Stimulated activated CD4-positive, alpha-beta T cell treated with anti-CD3 and anti-CD28 coated beads, Interleukin-12 subunit alpha, Interleukin-12 subunit beta, amount 100 ng/mL, for 48 hours (primary cell): ENCODE data around the gene TMEM131.
"Not testable (repeated sequence)": the region's sequence is repeated elsewhere in the genome, so short reads cannot be mapped to it uniquely, and the experiment has no call there.

Source experiments
- DNase-seq, 3 donors: peaks; one replicate each; pipeline ENCODE4 v3.0.0-alpha.2; 2020; ENCODE audit warnings: low read depth in 2 of 3, low spot score in 1 of 3

The TMEM131 gene

GRCh38 chr2:97995734-97996624 is at the start of gene TMEM131:
Gene TMEM131, minus strand, starts transcription at chr2:97995948. Its CDS starts 286 bp downstream, at chr2:97995662.
- DNase-seq = peak; percentile 92 to 95 (median 93)

DNA sequence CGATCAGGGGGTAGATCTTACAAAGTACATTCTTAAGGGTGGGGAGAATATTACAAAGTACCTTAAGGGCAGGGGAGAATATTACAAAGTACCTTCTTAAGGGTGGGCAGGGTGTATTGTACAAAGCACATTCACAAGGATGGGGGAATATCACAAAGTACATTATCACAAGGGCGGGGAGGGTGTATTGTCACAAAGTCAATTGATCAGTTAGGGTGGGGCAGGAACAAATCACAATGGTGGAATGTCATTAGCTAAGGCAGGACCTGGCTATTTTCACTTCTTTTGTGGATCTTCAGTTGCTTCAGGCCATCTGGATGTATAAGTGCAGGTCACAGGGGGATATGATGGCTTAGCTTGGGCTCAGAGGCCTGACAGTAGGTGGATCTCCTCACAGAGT is 49.0 kb upstream of the TMEM131 start:
- not testable (repeated sequence) for DNase-seq

DNA sequence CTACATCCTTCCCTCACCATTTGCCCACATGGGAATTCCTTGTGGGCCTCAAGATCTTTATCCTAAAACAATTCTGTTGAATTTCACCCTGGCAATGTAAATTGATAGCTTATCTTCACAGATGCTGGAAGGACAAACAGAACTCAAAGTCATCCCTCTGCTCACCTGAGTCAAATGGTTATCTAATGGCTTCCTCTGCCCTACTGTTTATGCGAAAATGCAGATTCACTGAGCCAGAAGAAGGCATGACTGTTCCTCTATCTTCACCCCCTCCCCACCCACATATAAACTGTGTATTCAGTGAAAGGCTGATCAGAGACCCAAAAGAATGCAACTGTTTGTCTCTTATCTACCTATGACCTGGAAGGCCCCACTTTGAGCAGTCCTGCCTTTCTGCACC is 47.4 kb upstream of the TMEM131 start:
- DNase-seq = no peak

GRCh38 chr2:98040331-98040939 is 44.7 kb upstream of the TMEM131 start:
- no peak for DNase-seq

DNA sequence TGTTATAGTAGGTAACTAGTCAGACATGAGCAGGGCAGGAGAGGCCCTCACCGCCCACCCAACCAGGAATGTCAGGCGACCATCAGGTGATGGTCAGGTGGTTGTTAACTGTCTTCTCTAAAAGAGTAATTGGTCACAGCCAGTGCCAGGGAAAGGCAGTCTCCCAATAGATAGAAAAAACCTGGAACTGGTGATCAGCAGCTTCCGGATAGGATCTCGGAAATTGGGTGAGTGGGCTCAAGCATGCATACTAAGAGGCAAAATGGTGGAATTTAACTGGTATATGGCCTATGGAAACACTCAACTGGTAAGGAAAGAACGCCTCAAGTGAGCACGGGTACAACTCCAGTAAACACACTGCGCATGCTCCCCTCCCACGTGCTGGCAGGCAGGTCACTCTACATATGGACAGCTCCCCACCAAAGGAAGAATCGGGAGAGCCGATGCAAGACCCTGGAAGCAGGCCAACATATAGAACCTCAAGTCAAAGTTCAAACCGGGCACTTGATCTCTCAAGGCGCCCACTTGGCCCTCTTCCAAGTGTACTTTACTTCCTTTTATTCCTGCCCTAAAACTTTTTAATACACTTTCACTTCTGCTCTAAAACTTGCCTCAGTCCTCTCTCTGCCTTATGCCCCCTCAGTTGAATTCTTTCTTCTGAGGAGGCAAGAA is 43.5 kb upstream of the TMEM131 start:
- no peak for DNase-seq

GRCh38 chr2:98037666-98038336 is 42.1 kb upstream of the TMEM131 start:
- no peak for DNase-seq

DNA sequence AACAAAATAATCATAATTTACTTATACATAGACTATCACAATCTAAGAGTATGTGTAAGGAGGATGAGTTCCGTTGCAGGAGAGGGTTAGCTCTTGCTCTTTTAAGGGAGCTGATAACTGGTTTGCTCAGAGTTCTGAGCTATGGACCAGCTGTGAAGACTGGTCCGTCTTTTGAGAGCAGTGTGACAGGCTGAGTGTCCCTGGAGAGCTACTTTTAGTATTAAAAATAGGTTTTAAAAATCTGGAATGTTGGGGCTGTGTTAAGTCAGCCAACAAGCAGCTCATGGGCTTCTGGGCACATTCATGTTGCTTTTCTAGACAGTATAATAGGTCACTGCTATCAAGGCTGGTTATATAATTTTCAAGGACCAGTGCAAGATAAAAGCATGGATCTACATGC is 41.5 kb upstream of the TMEM131 start:
- no peak for DNase-seq

GRCh38 chr2:98036349-98037000 is 40.7 kb upstream of the TMEM131 start:
- no peak for DNase-seq

GRCh38 chr2:98034745-98035144 is 39.0 kb upstream of the TMEM131 start:
- DNase-seq = no peak

DNA sequence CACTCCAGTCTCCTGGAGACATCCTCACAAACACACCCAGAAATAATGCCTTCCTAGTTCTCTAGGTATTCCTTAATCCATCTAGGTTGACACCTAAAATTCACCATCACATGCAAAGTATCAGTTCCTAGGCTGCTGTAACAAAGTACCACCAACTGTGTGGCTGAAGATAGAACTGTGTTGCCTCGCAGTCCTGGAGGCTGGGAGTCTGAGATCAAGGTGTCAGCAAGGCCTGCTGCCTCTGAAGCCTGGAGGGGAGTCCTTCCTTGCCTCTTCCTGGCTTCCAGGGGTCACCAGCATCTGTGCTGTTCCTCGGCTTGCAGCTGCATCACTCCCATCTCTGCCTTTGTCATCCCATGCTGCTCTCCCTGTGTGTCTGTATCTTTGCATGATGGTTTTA is 36.3 kb upstream of the TMEM131 start:
- DNase-seq = no peak

- no peak for DNase-seq
Measured at GRCh38 chr2:98029718-98030222, 34.0 kb upstream of the TMEM131 start.

DNA sequence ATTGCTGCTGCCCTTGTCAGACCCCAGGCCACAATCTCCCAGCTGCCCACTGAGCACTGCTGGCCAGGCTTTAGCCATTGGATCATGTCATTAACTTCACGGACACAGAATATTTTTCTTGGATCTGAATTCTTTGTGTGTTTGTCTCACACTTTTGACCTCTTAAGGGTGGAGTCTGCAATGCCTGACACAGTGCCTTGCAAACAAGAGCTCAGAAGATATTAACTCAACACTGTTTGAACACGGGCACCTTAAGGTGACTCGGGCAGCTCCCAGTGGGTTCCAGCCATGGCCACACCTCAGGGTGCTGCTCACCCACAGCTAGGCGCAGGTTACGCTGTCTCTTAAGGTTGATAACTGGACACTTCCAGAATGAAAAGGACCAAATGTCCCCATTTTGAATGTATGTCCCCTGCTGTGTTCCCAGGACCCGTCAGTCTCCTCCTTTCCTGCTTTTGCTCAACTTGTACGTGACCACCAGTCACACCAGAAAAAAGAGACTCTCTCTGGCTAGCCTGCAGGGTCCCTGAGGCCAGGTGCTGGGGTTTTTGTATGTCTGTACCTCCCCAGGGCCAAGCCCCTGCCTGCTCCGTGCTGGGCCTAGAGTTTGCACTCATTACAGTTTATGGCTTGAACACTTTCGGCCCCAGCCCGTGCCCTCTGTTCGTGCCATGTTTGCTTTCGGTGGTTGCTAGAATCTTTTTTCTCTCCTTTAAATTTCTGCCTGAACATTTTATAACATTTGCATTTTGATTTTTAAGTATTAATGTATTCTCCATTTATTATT is 33.4 kb upstream of the TMEM131 start:
- no peak for DNase-seq

DNA sequence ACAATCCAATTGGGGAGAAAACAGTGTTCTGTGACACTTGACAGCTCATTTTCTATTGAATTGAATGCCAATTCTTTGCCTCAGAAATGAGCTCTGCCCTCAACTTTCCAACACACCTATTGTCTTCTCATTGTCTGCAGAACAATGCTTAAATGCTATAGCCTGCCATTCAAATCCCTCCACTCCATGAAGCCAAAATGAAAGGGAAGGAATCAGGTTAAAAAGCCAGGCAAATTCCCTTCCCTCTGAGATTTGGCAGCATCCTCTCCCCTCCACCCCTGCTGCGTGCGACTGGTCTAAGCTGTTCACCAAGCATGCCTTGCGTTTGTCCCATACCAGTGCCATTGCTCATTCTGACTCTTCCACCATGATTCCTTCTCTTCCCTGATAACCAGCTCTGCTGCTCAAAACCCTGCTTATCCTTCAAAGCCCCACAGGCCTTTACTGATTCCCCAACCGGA is 32.4 kb upstream of the TMEM131 start:
- no peak for DNase-seq

DNA sequence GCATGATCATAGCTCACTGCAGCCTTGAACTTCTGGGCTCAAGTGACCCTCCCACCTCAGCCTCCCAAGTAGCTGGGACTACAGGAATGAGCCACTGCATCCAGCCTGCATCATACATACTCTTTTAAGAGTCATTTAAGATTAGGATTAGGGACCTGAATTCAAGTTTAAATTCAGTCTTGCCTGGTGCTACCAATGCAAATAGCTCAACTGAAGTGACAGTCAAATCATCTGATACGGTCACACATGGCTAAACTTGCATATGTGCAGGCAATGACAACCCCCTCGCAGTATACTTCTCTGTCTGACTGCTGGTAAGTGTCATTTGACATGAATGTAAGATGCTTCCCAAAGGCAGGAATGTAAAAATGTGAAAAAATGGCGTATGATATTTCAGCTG is 31.8 kb upstream of the TMEM131 start:
- no peak for DNase-seq

DNA sequence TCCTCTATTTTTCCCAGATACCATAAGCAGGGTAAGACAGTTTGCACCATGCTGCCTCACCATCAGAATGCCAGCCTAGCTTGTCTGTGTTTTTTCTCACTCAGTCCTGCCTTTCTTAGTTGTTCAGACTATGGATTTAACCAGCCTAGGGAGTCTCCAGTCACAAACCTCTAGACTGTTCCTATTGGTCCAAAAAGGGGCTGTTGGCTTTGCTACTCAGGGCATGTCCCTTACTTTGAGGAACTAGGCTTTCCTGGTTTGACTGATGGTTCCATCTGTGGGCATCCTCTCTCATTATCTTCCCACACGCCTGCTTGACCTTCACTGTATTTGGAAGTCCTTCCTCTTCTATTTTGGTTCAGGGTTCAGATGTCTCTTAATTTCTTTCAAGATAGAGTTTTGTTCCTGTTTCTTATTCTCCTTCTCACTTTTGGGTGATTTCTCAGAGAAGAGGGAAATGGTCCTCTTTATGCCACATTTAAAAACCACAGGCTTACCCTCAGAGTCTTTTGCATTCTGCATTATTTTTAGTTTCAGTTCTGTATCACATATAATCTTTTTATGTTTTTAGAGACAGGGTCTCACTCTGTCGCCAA is 31.3 kb upstream of the TMEM131 start:
- no peak for DNase-seq

- DNase-seq = no peak
Measured at GRCh38 chr2:98026292-98026691, 30.5 kb upstream of the TMEM131 start.

DNA sequence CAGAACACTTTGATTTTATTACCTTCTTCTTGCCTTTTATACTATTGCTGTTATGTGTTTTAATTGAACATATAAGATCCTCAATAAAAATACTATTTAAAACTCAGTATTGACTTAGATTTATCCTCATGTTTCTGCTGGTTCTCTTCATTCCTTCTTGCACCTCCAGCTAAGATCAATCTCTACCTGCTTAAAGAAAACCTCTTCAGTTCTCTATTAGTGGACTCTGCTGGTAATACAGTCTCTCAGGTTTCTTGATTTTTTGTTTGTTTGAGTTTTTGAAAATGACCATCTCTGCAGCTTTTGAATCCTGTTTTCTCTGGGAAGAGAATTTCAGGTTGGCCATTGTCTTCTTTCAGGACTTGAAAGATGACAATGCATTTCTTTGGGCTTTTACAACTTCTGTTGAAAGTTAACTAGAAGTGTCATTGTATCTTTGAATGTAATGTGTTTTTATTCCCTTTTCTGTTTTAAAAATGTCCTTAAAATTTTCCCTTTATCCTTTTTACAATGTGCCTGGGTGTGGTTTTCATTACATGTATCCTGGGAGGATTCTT is 29.8 kb upstream of the TMEM131 start:
- no peak for DNase-seq

- not testable (repeated sequence) for DNase-seq
Measured at GRCh38 chr2:98022067-98022466, 26.3 kb upstream of the TMEM131 start.
